Measurements from ENCODE around the gene BTBD10.

Gene BTBD10

DNA sequence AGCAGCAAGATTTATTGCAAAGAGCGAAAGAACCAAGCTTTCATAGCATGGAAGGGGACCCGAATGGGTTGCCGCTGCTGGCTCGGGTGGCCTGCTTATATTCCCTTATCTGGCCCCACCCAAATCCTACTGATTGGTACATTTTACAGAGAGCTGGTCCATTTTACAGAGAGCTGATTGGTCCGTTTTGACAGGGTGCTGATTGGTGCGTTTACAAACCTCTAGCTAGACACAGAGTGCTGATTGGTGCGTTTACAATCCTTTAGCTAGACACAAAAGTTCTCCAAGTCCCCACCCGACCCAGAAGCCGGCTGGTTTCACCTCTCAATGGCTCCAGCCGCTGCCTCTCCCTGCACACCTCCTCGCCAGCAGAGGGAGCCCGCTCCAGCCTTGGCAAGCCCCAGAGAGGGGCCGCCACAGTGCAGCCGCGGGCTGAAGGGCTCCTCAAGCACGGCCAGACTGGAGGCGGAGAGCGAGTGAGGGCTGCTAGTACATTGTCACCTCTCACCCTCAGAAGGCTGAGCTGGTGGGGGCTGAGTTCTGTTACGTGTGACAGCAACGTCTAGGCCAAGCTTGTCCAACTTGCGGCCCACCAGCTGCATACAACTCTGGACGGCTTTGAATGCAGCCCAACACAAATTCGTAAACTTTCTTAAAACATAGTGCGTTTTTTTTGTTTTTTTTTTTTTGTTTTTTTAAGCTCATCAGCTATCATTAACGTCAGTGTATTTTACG lies 24.1 kb upstream of the BTBD10 start:
- no peak overlapping the region for H3K4me3 ChIP-seq (ENCODE audit: low read depth, low read length)
- TF ChIP-seq, protein P1, sequence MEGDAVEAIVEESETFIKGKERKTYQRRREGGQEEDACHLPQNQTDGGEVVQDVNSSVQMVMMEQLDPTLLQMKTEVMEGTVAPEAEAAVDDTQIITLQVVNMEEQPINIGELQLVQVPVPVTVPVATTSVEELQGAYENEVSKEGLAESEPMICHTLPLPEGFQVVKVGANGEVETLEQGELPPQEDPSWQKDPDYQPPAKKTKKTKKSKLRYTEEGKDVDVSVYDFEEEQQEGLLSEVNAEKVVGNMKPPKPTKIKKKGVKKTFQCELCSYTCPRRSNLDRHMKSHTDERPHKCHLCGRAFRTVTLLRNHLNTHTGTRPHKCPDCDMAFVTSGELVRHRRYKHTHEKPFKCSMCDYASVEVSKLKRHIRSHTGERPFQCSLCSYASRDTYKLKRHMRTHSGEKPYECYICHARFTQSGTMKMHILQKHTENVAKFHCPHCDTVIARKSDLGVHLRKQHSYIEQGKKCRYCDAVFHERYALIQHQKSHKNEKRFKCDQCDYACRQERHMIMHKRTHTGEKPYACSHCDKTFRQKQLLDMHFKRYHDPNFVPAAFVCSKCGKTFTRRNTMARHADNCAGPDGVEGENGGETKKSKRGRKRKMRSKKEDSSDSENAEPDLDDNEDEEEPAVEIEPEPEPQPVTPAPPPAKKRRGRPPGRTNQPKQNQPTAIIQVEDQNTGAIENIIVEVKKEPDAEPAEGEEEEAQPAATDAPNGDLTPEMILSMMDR (IDR thresholded peaks at IDR 0.05; ENCODE audit: borderline replicate concordance, insufficient read depth, low read depth, low read length) = peak; percentile 21; the same call in 1 of the 2 replicates

DNA sequence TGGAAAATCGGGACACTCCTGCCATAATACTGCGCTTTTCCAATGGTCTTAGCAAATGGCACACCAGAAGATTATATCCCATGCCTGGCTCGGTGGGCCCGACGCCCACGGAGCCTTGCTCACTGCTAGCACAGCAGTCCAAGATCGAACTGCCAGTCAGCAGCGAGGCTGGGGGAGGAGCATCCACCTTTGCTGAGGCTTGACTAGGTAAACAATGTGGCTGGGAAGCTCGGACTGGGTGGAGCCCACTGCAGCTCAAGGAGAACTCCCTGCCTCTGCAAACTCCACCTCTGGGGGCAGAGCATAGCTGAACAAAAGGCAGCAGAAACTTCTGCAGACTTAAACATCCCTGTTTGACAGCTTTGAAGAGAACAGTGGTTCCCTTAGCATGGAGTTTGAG lies 17.2 kb upstream of the BTBD10 start:
- no peak overlapping the region for H3K4me3 ChIP-seq (ENCODE audit: low read depth, low read length)
- TF ChIP-seq, protein P1 (IDR thresholded peaks at IDR 0.05; ENCODE audit: borderline replicate concordance, insufficient read depth, low read depth, low read length) = no peak

DNA sequence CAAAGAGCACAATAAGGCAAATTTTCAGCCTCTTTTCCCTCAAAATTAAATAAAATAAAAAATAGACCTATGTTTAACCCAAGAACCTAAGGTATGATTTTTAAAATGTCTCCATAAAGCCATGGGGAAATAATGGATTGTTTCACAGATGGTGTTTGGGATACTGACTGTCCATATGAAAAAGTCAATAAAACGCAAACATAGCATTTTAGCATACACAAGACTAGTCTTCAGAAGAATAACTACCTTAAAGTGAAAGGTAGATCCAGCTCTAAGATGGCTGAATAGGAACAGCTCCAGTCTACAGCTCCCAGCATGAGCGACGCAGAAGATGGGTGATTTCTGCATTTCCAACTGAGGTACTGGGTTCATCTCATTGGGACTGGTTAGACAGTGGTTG lies 16.7 kb upstream of the BTBD10 start:
- H3K4me3 ChIP-seq (ENCODE audit: low read depth, low read length) = no peak overlapping the region
- TF ChIP-seq, protein P1 (IDR thresholded peaks at IDR 0.05; ENCODE audit: borderline replicate concordance, insufficient read depth, low read depth, low read length) = no peak

DNA sequence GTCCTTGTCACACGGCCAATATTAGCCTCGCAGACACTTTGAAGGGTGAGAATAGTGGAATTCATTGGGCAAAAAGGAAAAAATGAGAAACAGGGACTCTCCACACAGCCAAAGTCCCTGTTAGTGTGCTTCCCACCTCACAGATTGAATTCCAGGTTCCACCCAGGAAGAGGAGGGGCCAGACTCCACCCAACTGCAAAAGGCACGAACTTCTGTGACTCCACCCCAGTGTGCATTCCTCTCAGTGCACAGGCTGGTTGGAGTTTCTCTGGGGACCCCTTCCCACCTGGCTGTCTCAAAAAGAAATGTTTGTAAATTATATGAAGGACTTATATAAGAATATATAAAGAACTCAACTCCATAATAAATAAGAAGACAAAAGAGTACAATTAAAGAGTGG lies 12.1 kb upstream of the BTBD10 start:
- no peak overlapping the region for H3K4me3 ChIP-seq (ENCODE audit: low read depth, low read length)
- TF ChIP-seq, protein P1 (IDR thresholded peaks at IDR 0.05; ENCODE audit: borderline replicate concordance, insufficient read depth, low read depth, low read length) = no peak

DNA sequence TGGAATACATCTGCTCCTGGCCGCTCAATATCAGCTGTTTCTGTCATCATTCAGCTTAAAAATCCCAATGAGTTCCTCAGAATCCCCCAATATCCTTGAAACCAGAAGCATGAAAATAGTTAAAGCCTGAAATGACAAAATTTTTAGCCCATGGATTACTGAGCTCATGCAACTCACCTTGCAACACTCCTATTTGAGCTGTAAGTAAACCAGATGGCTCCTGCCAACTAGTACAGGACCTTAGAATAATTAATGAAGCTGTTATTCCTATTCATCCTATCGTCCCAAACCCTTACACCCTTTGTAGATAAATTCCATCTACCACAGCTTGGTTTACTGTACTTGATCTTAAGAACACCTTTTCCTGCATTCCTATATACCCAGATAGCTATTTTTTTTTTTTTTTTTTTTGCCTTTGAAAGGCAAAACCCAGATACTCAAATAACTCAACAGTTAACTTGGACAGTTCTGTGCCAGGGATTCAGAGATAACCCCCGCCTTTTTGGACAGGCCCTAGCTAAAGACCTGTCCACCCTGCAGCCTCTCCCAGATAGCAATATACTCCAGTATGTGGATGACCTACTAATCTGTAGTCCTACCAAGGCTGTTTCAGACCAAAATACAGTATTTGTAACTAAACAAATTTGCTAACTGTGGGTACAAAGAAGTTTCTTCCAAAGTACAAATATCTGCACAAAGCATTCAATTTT lies 10.1 kb upstream of the BTBD10 start:
- TF ChIP-seq, protein P1 (IDR thresholded peaks at IDR 0.05; ENCODE audit: borderline replicate concordance, insufficient read depth, low read depth, low read length) = no peak
- H3K4me3 ChIP-seq (ENCODE audit: low read depth, low read length) = no peak overlapping the region

DNA sequence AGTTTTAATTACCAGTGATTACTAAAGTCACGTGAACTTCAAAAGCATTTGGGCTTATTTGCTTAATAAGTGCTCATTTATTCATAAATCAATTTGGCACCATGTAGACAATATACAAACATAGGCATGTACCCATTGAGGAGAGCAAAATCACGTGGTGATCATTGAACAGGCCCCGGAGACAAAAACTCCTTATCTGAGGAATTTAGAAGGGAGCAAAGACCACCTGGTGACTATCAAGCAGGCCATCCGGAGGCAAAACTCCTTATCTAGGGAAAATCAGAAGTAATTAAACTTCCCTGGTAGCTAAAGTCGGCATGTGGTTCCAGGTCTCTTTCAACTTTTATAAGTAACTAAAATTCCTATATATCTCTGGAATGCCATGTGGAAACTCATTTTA lies 5.7 kb upstream of the BTBD10 start:
- TF ChIP-seq, protein P1 (IDR thresholded peaks at IDR 0.05; ENCODE audit: borderline replicate concordance, insufficient read depth, low read depth, low read length) = no peak

DNA sequence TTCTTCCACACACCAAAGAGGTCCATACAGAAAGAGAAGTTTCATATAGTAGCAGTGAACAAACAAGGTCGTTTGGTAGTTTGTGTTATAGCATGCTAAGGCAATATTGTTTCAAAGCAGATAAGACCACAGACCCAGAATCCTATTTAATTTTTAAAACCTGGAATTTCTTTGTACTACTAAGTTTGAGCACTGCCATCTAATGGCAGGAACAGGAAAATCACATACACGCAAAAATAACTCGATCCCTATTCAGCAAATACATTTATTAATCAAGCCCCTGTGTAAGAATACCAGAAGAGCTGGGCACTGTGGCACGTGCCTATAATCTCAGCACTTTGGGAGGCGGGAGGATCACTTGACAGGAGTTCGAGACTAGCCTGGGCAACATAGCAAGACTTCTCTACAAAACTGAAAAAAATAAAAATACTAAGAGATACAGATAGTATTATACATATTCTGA lies 2.9 kb upstream of the BTBD10 start:
- TF ChIP-seq, protein P1 (IDR thresholded peaks at IDR 0.05; ENCODE audit: borderline replicate concordance, insufficient read depth, low read depth, low read length) = peak; percentile 35; the same call in 1 of the 2 replicates
- no peak overlapping the region for H3K4me3 ChIP-seq (ENCODE audit: low read depth, low read length)

More for the DNA sequence above, 5.7 kb upstream of the BTBD10 start:
- no peak overlapping the region for H3K4me3 ChIP-seq (ENCODE audit: low read depth, low read length)

Measured in GM12875 (cell line).